ENCODE measurements around the gene PVRIG. TPM values are rescaled to one million over a fixed set of nuclear protein-coding genes. Genes with fewer than 3 reads are reported as not detected.
"Not testable (repeated sequence)": the region's sequence is repeated elsewhere in the genome, so short reads cannot be mapped to it uniquely, and the experiment has no call there.

The PVRIG gene
- total and polyA plus RNA-seq, 5 donors from 2014 or later = 46.3 to 126 (median 94.5) TPM

DNA sequence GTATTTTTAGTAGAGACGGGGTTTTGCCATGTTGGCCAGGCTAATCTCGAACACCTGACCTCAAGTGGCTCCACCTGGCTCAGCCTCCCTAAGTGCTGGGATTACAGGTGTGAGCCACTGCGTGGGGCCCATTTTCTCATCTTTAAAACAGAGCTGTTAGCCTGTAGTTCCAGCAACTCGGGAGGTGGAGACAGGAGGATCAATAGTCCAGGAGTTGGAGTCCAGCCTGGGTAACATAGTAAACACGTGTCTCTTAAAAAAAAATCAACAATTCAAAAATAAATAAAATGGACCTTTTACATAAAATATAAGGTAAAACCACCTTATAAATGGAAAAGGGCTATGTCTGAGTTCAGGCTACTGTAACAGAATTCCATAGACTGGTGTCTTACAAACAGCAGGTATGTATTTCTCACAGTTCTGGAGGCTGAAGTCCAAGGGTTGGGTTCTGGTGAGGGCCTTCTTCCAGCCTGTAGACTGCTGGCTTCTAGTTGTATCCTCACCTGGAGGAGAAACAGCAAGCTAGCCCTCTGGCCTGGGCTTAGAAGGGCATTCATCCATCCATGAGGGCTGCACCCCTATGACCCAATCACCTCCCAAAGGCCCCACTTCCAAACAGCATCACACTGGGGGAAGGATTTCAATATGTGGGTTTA lies 7.0 kb upstream of the PVRIG start:
- Mint-ChIP-seq H3K27ac (peak overlapping the region in 2 of 3 donors; percentile 42 to 67), H3K4me1 (peaks cover 29 to 72% (median 44%) of the 10 kb centered on the region in 4 donors), H3K4me3 (no peak overlapping the region), H3K36me3 (no peaks in the 10 kb centered on the region), H3K27me3 (no peaks in the 10 kb centered on the region), H3K9me3 (no peaks in the 10 kb centered on the region)
- Histone ChIP-seq H3K4me3 (ENCODE audit: low read depth, low read length) (no peak overlapping the region), H3K27me3 (ENCODE audit: control insufficient read depth, insufficient read depth, low read length) (no peaks in the 10 kb centered on the region), H3K4me1 (ENCODE audit: control insufficient read depth, insufficient read depth, low read length, poor library complexity, severe bottlenecking) (peaks cover 33% of the 10 kb centered on the region), H3K9me3 (ENCODE audit: control insufficient read depth in 2 of 2, low read length in 2 of 2) (no peaks in the 10 kb centered on the region), H3K27ac (ENCODE audit: insufficient read depth, low read length, poor library complexity, severe bottlenecking) (no peak overlapping the region), H3K36me3 (ENCODE audit: control insufficient read depth, insufficient read depth, low read length) (no peaks in the 10 kb centered on the region)
- DNase-seq (no peak), ATAC-seq (ENCODE audit: low read depth in 2 of 2) (no peak)

- no peak overlapping the region for H3K4me3 ChIP-seq (ENCODE audit: low read depth, low read length)
- Mint-ChIP-seq H3K27me3 (no peaks in the 10 kb centered on the region), H3K9me3 (no peaks in the 10 kb centered on the region), H3K4me1 (peaks cover 26 to 69% (median 41%) of the 10 kb centered on the region in 4 donors), H3K27ac (peak overlapping the region in 2 of 3 donors; percentile 42 to 77), H3K36me3 (no peaks in the 10 kb centered on the region), H3K4me3 (no peak overlapping the region)
- H3K4me1 ChIP-seq (ENCODE audit: control insufficient read depth, insufficient read depth, low read length, poor library complexity, severe bottlenecking) = peaks cover 34% of the 10 kb centered on the region
- H3K9me3 ChIP-seq (ENCODE audit: control insufficient read depth in 2 of 2, low read length in 2 of 2) = no peaks in the 10 kb centered on the region
- H3K36me3 ChIP-seq (ENCODE audit: control insufficient read depth, insufficient read depth, low read length) = no peaks in the 10 kb centered on the region
- DNase-seq = no peak
- no peak for ATAC-seq (ENCODE audit: low read depth in 2 of 2)
- no peak overlapping the region for H3K27ac ChIP-seq (ENCODE audit: insufficient read depth, low read length, poor library complexity, severe bottlenecking)
- no peaks in the 10 kb centered on the region for H3K27me3 ChIP-seq (ENCODE audit: control insufficient read depth, insufficient read depth, low read length)
These were observed 6.1 kb upstream of the PVRIG start for GRCh38 chr7:100213672-100214071.

GRCh38 chr7:100214356-100214755 lies 5.4 kb upstream of the PVRIG start:
- not testable (repeated sequence) for H3K9me3 ChIP-seq (ENCODE audit: control insufficient read depth in 2 of 2, low read length in 2 of 2); H3K36me3 ChIP-seq (ENCODE audit: control insufficient read depth, insufficient read depth, low read length); H3K27ac ChIP-seq (ENCODE audit: insufficient read depth, low read length, poor library complexity, severe bottlenecking); H3K36me3 Mint-ChIP-seq; H3K9me3 Mint-ChIP-seq; H3K4me3 ChIP-seq (ENCODE audit: low read depth, low read length); H3K27me3 Mint-ChIP-seq; H3K27me3 ChIP-seq (ENCODE audit: control insufficient read depth, insufficient read depth, low read length)
- Mint-ChIP-seq H3K4me1 (peaks cover 25 to 69% (median 40%) of the 10 kb centered on the region in 4 donors), H3K27ac (peak overlapping the region in 2 of 3 donors; percentile 77 to 92), H3K4me3 (peak overlapping the region in 1 of 4 donors; percentile 3)
- DNase-seq = peak in 2 of 3 donors; percentile 18 to 57
- peak; percentile 16 to 29 for ATAC-seq (ENCODE audit: low read depth in 2 of 2)
- peaks cover 34% of the 10 kb centered on the region for H3K4me1 ChIP-seq (ENCODE audit: control insufficient read depth, insufficient read depth, low read length, poor library complexity, severe bottlenecking)

- Mint-ChIP-seq H3K9me3 (no peaks in the 10 kb centered on the region), H3K4me1 (peaks cover 17 to 58% (median 36%) of the 10 kb centered on the region in 4 donors), H3K4me3 (peak overlapping the region in 1 of 4 donors; percentile 25), H3K36me3 (peaks cover under 1% of the 10 kb centered on the region), H3K27me3 (no peaks in the 10 kb centered on the region), H3K27ac (no peak overlapping the region)
- Histone ChIP-seq H3K27me3 (ENCODE audit: control insufficient read depth, insufficient read depth, low read length) (no peaks in the 10 kb centered on the region), H3K9me3 (ENCODE audit: control insufficient read depth in 2 of 2, low read length in 2 of 2) (no peaks in the 10 kb centered on the region), H3K4me1 (ENCODE audit: control insufficient read depth, insufficient read depth, low read length, poor library complexity, severe bottlenecking) (peaks cover 35% of the 10 kb centered on the region), H3K27ac (ENCODE audit: insufficient read depth, low read length, poor library complexity, severe bottlenecking) (no peak overlapping the region), H3K4me3 (ENCODE audit: low read depth, low read length) (no peak overlapping the region), H3K36me3 (ENCODE audit: control insufficient read depth, insufficient read depth, low read length) (no peaks in the 10 kb centered on the region)
- DNase-seq (no peak), ATAC-seq (ENCODE audit: low read depth in 2 of 2) (no peak)
These were observed 3.9 kb upstream of the PVRIG start for GRCh38 chr7:100215895-100216294.

- not testable (repeated sequence) for ATAC-seq (ENCODE audit: low read depth in 2 of 2); H3K27me3 Mint-ChIP-seq; H3K9me3 Mint-ChIP-seq; H3K9me3 ChIP-seq (ENCODE audit: control insufficient read depth in 2 of 2, low read length in 2 of 2); H3K27me3 ChIP-seq (ENCODE audit: control insufficient read depth, insufficient read depth, low read length); H3K4me3 ChIP-seq (ENCODE audit: low read depth, low read length); H3K36me3 ChIP-seq (ENCODE audit: control insufficient read depth, insufficient read depth, low read length)
- Histone ChIP-seq H3K4me1 (ENCODE audit: control insufficient read depth, insufficient read depth, low read length, poor library complexity, severe bottlenecking) (peaks cover 43% of the 10 kb centered on the region), H3K27ac (ENCODE audit: insufficient read depth, low read length, poor library complexity, severe bottlenecking) (peak overlapping the region; percentile 99)
- peaks cover 8 to 66% (median 42%) of the 10 kb centered on the region in 4 donors for H3K4me1 Mint-ChIP-seq
- peak; percentile 53 to 77 (median 71) for DNase-seq
- H3K27ac Mint-ChIP-seq = peak overlapping the region in 2 of 3 donors; percentile 100
- H3K36me3 Mint-ChIP-seq = peaks cover 14% of the 10 kb centered on the region
- H3K4me3 Mint-ChIP-seq = peak overlapping the region; percentile 90 to 98 (median 92)
These were observed 1.8 kb upstream of the PVRIG start for GRCh38 chr7:100217934-100218333.

DNA sequence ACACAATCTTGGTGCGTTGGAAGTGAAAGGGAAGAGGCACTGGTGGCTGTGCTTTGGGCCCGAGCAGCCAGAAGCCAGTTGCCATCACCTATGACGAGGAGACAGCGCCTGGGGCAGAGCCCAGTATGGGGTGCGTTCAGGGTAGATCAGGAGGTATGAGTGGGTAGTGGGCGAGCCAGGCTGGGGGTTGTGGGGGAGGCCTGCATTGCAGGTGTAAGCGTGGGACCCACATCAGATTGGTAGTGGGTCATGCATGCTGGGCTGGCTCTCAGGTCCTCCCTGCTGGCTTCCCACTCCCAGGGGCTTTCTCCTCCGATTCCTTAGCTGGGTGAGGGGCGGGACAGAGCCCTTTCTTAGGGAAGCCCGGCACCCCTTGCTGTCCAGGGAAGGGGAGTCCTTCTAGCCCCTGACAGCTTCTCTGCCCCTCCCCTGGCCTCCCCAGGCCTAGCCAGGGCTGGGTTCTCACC lies 445 bp upstream of the PVRIG start:
- Histone ChIP-seq H3K36me3 (ENCODE audit: control insufficient read depth, insufficient read depth, low read length) (peaks cover 10% of the 10 kb centered on the region), H3K27ac (ENCODE audit: insufficient read depth, low read length, poor library complexity, severe bottlenecking) (peak overlapping the region; percentile 99), H3K27me3 (ENCODE audit: control insufficient read depth, insufficient read depth, low read length) (no peaks in the 10 kb centered on the region), H3K4me3 (ENCODE audit: low read depth, low read length) (peak overlapping the region; percentile 57), H3K9me3 (ENCODE audit: control insufficient read depth in 2 of 2, low read length in 2 of 2) (no peaks in the 10 kb centered on the region), H3K4me1 (ENCODE audit: control insufficient read depth, insufficient read depth, low read length, poor library complexity, severe bottlenecking) (peaks cover 54% of the 10 kb centered on the region)
- peaks cover 14% of the 10 kb centered on the region for H3K36me3 Mint-ChIP-seq
- no peak for ATAC-seq (ENCODE audit: low read depth in 2 of 2)
- H3K27me3 Mint-ChIP-seq = peaks cover 5% of the 10 kb centered on the region
- peaks cover 8 to 69% (median 51%) of the 10 kb centered on the region in 4 donors for H3K4me1 Mint-ChIP-seq
- peak overlapping the region; percentile 97 to 98 (median 98) for H3K4me3 Mint-ChIP-seq
- peak overlapping the region; percentile 97 to 100 (median 99) for H3K27ac Mint-ChIP-seq
- DNase-seq = peak in 2 of 3 donors; percentile 19 to 46
- H3K9me3 Mint-ChIP-seq = peaks cover 0 to 2% (median 0%) of the 10 kb centered on the region in 7 donors

DNA sequence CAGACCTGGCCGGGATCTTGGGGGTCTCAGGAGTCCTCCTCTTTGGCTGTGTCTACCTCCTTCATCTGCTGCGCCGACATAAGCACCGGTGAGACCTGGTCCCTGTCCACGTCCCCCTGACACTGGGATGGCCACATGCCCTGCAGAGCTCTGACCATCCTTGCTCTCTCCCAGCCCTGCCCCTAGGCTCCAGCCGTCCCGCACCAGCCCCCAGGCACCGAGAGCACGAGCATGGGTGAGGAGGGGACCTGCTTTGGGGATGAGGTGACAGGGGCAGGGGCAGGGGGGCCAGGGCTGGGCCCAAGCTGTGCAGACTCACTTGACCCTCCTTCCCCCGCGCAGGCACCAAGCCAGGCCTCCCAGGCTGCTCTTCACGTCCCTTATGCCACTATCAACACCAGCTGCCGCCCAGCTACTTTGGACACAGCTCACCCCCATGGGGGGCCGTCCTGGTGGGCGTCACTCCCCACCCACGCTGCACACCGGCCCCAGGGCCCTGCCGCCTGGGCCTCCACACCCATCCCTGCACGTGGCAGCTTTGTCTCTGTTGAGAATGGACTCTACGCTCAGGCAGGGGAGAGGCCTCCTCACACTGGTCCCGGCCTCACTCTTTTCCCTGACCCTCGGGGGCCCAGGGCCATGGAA lies 959 bp downstream of the PVRIG start:
- peak overlapping the region; percentile 99 for H3K27ac ChIP-seq (ENCODE audit: insufficient read depth, low read length, poor library complexity, severe bottlenecking)
- DNase-seq = peak in 1 of 3 donors; percentile 30
- Mint-ChIP-seq H3K4me1 (peaks cover 8 to 73% (median 54%) of the 10 kb centered on the region in 4 donors), H3K27ac (peak overlapping the region; percentile 98 to 100 (median 99)), H3K9me3 (peaks cover 0 to 2% (median 0%) of the 10 kb centered on the region in 7 donors), H3K27me3 (peaks cover 5% of the 10 kb centered on the region), H3K4me3 (peak overlapping the region; percentile 97 to 98 (median 98)), H3K36me3 (peaks cover 14% of the 10 kb centered on the region)
- H3K4me3 ChIP-seq (ENCODE audit: low read depth, low read length) = peak overlapping the region; percentile 76
- H3K4me1 ChIP-seq (ENCODE audit: control insufficient read depth, insufficient read depth, low read length, poor library complexity, severe bottlenecking) = peaks cover 63% of the 10 kb centered on the region
- ATAC-seq (ENCODE audit: low read depth in 2 of 2) = peak in 1 of 2 donors; percentile 7
- no peaks in the 10 kb centered on the region for H3K27me3 ChIP-seq (ENCODE audit: control insufficient read depth, insufficient read depth, low read length)
- H3K9me3 ChIP-seq (ENCODE audit: control insufficient read depth in 2 of 2, low read length in 2 of 2) = no peaks in the 10 kb centered on the region
- peaks cover 12% of the 10 kb centered on the region for H3K36me3 ChIP-seq (ENCODE audit: control insufficient read depth, insufficient read depth, low read length)
